Stimulated activated CD4-positive, alpha-beta T cell treated with anti-CD3 and anti-CD28 coated beads, Interleukin-2, amount 100 ng/mL, for 48 hours (primary cell): ENCODE data around the gene PLCD1.
"Not testable (repeated sequence)": the region's sequence is repeated elsewhere in the genome, so short reads cannot be mapped to it uniquely, and the experiment has no call there.

ENCODE experiments used
- DNase-seq, 2 donors: peaks; one replicate each; pipeline ENCODE4 v3.0.0-alpha.2; 2020

PLCD1 gene

GRCh38 chr3:37997791-37998370 lies 31.6 kb downstream of the PLCD1 start:
- DNase-seq, result no peak

- no peak for DNase-seq
These were observed 32.1 kb downstream of the PLCD1 start for GRCh38 chr3:37997342-37997741.

GRCh38 chr3:37996785-37997301 lies 32.6 kb downstream of the PLCD1 start:
- DNase-seq, result peak; percentile 80 to 86

GRCh38 chr3:37995652-37996641 lies 33.5 kb downstream of the PLCD1 start:
- DNase-seq, result no peak

GRCh38 chr3:37994639-37994972 lies 34.8 kb downstream of the PLCD1 start:
- DNase-seq, result no peak

GRCh38 chr3:37993820-37994638 lies 35.4 kb downstream of the PLCD1 start:
- peak; percentile 61 to 63 for DNase-seq

- no peak for DNase-seq
These were observed 36.0 kb downstream of the PLCD1 start for GRCh38 chr3:37993460-37993819.

- no peak for DNase-seq
These were observed 36.4 kb downstream of the PLCD1 start for GRCh38 chr3:37993067-37993455.

- DNase-seq, result no peak
These were observed 37.0 kb downstream of the PLCD1 start for GRCh38 chr3:37992271-37993066.

- no peak for DNase-seq
These were observed 37.6 kb downstream of the PLCD1 start for GRCh38 chr3:37991823-37992222.

- no peak for DNase-seq
These were observed 38.3 kb downstream of the PLCD1 start for GRCh38 chr3:37991109-37991508.

- no peak for DNase-seq
These were observed 38.9 kb downstream of the PLCD1 start, which contains the start of gene VILL for GRCh38 chr3:37990527-37990926. Gene VILL, plus strand, starts transcription at chr3:37990786. Its CDS starts 2,887 bp downstream, at chr3:37993673.

- no peak for DNase-seq
These were observed 39.5 kb downstream of the PLCD1 start for GRCh38 chr3:37989821-37990480.

GRCh38 chr3:37988931-37989525 lies 40.4 kb downstream of the PLCD1 start:
- no peak for DNase-seq

- not testable (repeated sequence) for DNase-seq
These were observed 41.1 kb downstream of the PLCD1 start for GRCh38 chr3:37988376-37988775.

- no peak for DNase-seq
These were observed 41.7 kb downstream of the PLCD1 start for GRCh38 chr3:37987751-37988179.

- DNase-seq, result no peak
These were observed 42.1 kb downstream of the PLCD1 start for GRCh38 chr3:37987315-37987697.

- DNase-seq, result no peak
These were observed 42.7 kb downstream of the PLCD1 start for GRCh38 chr3:37986479-37987314.

- no peak for DNase-seq
These were observed 43.7 kb downstream of the PLCD1 start for GRCh38 chr3:37985637-37986320.

- no peak for DNase-seq
These were observed 44.8 kb downstream of the PLCD1 start for GRCh38 chr3:37984596-37984995.
